HepG2 (cell line): ENCODE results near the gene SPINK8.

Source experiments
- ATF6 ChIP-seq: sonication (generic); formaldehyde crosslinking; conservative IDR thresholded peaks from 2 replicates; pipeline ENCODE4 v1.4.0; 2020; ENCODE audit warnings: missing genetic modification reagents
- CCDC6 ChIP-seq: sonication (generic); formaldehyde crosslinking; IDR thresholded peaks from 2 replicates; pipeline ENCODE4 v1.8.1; 2022; ENCODE audit warnings: mild to moderate bottlenecking, missing genetic modification reagents, moderate library complexity
- CTCF ChIP-seq: sonication (generic); formaldehyde crosslinking; IDR thresholded peaks from 2 replicates; pipeline ENCODE4 v1.5.0; 2020; ENCODE audit warnings: mild to moderate bottlenecking, missing genetic modification reagents, moderate library complexity
- DRAP1 ChIP-seq: IDR thresholded peaks from 2 replicates; pipeline ENCODE4 v1.6.1; 2016; ENCODE audit warnings: missing genetic modification reagents, missing compliant biosample characterization
- FOXM1 ChIP-seq: sonication (generic); formaldehyde crosslinking; IDR thresholded peaks from 2 replicates; pipeline ENCODE4 v1.5.0; 2020; ENCODE audit warnings: missing genetic modification reagents
- NBN ChIP-seq: fragments of 450-650 bp; conservative IDR thresholded peaks from 2 replicates; pipeline ENCODE4 v1.6.1; 2017
- RAD21 ChIP-seq: fragments of 450-650 bp; formaldehyde crosslinking; IDR thresholded peaks from 2 replicates; pipeline ENCODE4 v1.5.0; 2020; ENCODE audit warnings: mild to moderate bottlenecking
- REST ChIP-seq, 2 experiments: IDR thresholded peaks; 2 replicates each; pipeline ENCODE4 v1.6.1; 2011 to 2012; ENCODE audit warnings: low read length in 2 of 2, borderline replicate concordance in 1 of 2, low read depth in 1 of 2, mild to moderate bottlenecking in 1 of 2, moderate library complexity in 1 of 2
- TMF1 ChIP-seq: sonication (generic); formaldehyde crosslinking; IDR thresholded peaks from 2 replicates; pipeline ENCODE4 v1.8.1; 2022; ENCODE audit warnings: low read depth, missing genetic modification reagents
- ZBTB1 ChIP-seq: sonication (generic); formaldehyde crosslinking; IDR thresholded peaks from 2 replicates; pipeline ENCODE4 v1.4.0; 2020; ENCODE audit warnings: missing genetic modification reagents, borderline replicate concordance
- ZC3H4 ChIP-seq: sonication (generic); formaldehyde crosslinking; IDR thresholded peaks from 2 replicates; pipeline ENCODE4 v1.4.0; 2020; ENCODE audit warnings: missing genetic modification reagents, borderline replicate concordance
- ZNF142 ChIP-seq: sonication (generic); formaldehyde crosslinking; IDR thresholded peaks from 2 replicates; pipeline ENCODE4 v1.4.0; 2020; ENCODE audit warnings: missing genetic modification reagents

- TF ChIP-seq ATF6 (CRISPR knock-in tag) (no peak), CTCF (CRISPR knock-in tag) (no peak), NBN (no peak), ZNF142 (CRISPR knock-in tag) (no peak), TMF1 (no peak), ZC3H4 (CRISPR knock-in tag) (no peak), ZBTB1 (CRISPR knock-in tag) (no peak), REST (IDR thresholded peaks at IDR 0.05; ENCODE audit: borderline replicate concordance in 1 of 2, low read depth in 1 of 2, low read length in 2 of 2) (no peak), CCDC6 (CRISPR knock-in tag) (no peak), FOXM1 (CRISPR knock-in tag) (no peak), RAD21 (CRISPR knock-in tag) (no peak), DRAP1 (CRISPR knock-in tag) (no peak)
Observed at GRCh38 chr3:48345946-48346572, 12.6 kb upstream of the SPINK8 start.
